Measurements from ENCODE around the gene RAD23A.
"Not testable (repeated sequence)": the region's sequence is repeated elsewhere in the genome, so short reads cannot be mapped to it uniquely, and the experiment has no call there.

RAD23A gene

GRCh38 chr19:12937927-12938778 is 7.5 kb upstream of the RAD23A start, which contains the start of gene CALR:
TSS of gene CALR (plus strand) at chr19:12938609. CDS start at chr19:12938680, 71 bp downstream.
- peak; percentile 99 for DNase-seq

GRCh38 chr19:12938779-12939601 is 6.7 kb upstream of the RAD23A start:
- peak; percentile 51 to 56 for DNase-seq

- DNase-seq = no peak
Measured at GRCh38 chr19:12939975-12940423, 5.7 kb upstream of the RAD23A start.

- DNase-seq = no peak
Measured at GRCh38 chr19:12940897-12941296, 4.8 kb upstream of the RAD23A start.

- DNase-seq = no peak
Measured at GRCh38 chr19:12943437-12944044, 2.1 kb upstream of the RAD23A start.

- DNase-seq = no peak
Measured at GRCh38 chr19:12944104-12944674, 1.5 kb upstream of the RAD23A start.

- peak; percentile 66 to 68 for DNase-seq
Measured at GRCh38 chr19:12946092-12946721, 545 bp downstream of the RAD23A start.

- DNase-seq = no peak
Measured at GRCh38 chr19:12946731-12947496, 1.3 kb downstream of the RAD23A start.

- DNase-seq = no peak
Measured at GRCh38 chr19:12947702-12948611, 2.3 kb downstream of the RAD23A start.

- DNase-seq = no peak
Measured at GRCh38 chr19:12948612-12949362, 3.1 kb downstream of the RAD23A start.

- no peak for DNase-seq
Measured at GRCh38 chr19:12949363-12950283, 4.0 kb downstream of the RAD23A start.

- DNase-seq = not testable (repeated sequence)
Measured at GRCh38 chr19:12952050-12952449, 6.4 kb downstream of the RAD23A start.

GRCh38 chr19:12952488-12953137 is 7.0 kb downstream of the RAD23A start:
- DNase-seq = no peak

- no peak for DNase-seq
Measured at GRCh38 chr19:12953138-12953798, 7.6 kb downstream of the RAD23A start.

- DNase-seq = no peak
Measured at GRCh38 chr19:12953799-12954611, 8.3 kb downstream of the RAD23A start.

GRCh38 chr19:12954612-12954962 is 8.9 kb downstream of the RAD23A start:
- no peak for DNase-seq

GRCh38 chr19:12955575-12955974 is 9.9 kb downstream of the RAD23A start:
- not testable (repeated sequence) for DNase-seq

Data from stimulated activated CD4-positive, alpha-beta T cell treated with anti-CD3 and anti-CD28 coated beads, Interleukin-2, amount 100 ng/mL, for 24 hours (primary cell).